22Rv1 (cell line): ENCODE measurements around the gene KCNG2.

Source experiments
- H3K27ac ChIP-seq: fragments of 450-650 bp; 2 replicates; pipeline ENCODE4 v1.5.1; 2017
- CTCF ChIP-seq: fragments of 450-650 bp; IDR thresholded peaks from 2 replicates; pipeline ENCODE4 v1.5.1; 2017; ENCODE audit warnings: mild to moderate bottlenecking
- ZFX ChIP-seq: fragments of 450-650 bp; IDR thresholded peaks from 2 replicates; pipeline ENCODE4 v1.6.1; 2017; ENCODE audit warnings: antibody characterized with exemption, borderline replicate concordance

The KCNG2 gene

GRCh38 chr18:79919089-79919488, 121.4 kb downstream of the KCNG2 start:
- no peak overlapping the region for H3K27ac ChIP-seq
- no peak for TF ChIP-seq ZFX
- no peak for TF ChIP-seq CTCF

GRCh38 chr18:79921984-79922965, 124.5 kb downstream of the KCNG2 start:
- no peak for TF ChIP-seq CTCF
- TF ChIP-seq ZFX, result no peak
- H3K27ac ChIP-seq, result no peak overlapping the region

GRCh38 chr18:79922971-79923411, 125.3 kb downstream of the KCNG2 start:
- no peak overlapping the region for H3K27ac ChIP-seq
- TF ChIP-seq CTCF (no peak), ZFX (no peak)

GRCh38 chr18:79923896-79924585, 126.3 kb downstream of the KCNG2 start:
- TF ChIP-seq ZFX (no peak), CTCF (no peak)
- no peak overlapping the region for H3K27ac ChIP-seq

- TF ChIP-seq CTCF, result no peak
- no peak for TF ChIP-seq ZFX
Measured at GRCh38 chr18:79924814-79925731, 127.3 kb downstream of the KCNG2 start.

GRCh38 chr18:79926306-79926705, 128.6 kb downstream of the KCNG2 start:
- no peak for TF ChIP-seq ZFX
- no peak for TF ChIP-seq CTCF
- H3K27ac ChIP-seq, result no peak overlapping the region

More at GRCh38 chr18:79924814-79925731, 127.3 kb downstream of the KCNG2 start:
- H3K27ac ChIP-seq, result no peak overlapping the region
